A549 (cell line): ENCODE results near the gene TRAK1. TPM values are rescaled to one million over a fixed set of nuclear protein-coding genes. Genes with fewer than 3 reads are reported as not detected.

Experiments used
- ATAC-seq, 2 experiments: fragments of 200-7000 bp in 1 of 2; fragments of >200 bp in 1 of 2; cut with Nextera tagmentation in 1 of 2; cut with Tn5 transposase in 1 of 2; 3 replicates each; pipeline versions ENCODE4 v1.8.0 to v1.9.1; 2018 to 2020; ENCODE audit warnings: mild to moderate bottlenecking in 1 of 2, moderate library complexity in 1 of 2
- CTCF ChIA-PET: fragments of 300-600 bp; sonication (Branson Sonifier 250); formaldehyde crosslinking; extraction: SDS; loops from one replicate; lab custom pipeline; 2021; ENCODE audit warnings: antibody characterized with exemption, inconsistent platforms; lab: Yijun Ruan, JAX
- POLR2A ChIA-PET: fragments of 350-600 bp; formaldehyde crosslinking; extraction: SDS; loops from one replicate; lab custom pipeline; 2021; ENCODE audit warnings: antibody characterized with exemption, inconsistent platforms; lab: Yijun Ruan, JAX
- DNase-seq, 2 experiments: peaks; one replicate each; pipeline versions ENCODE4 v3.0.0 to v3.0.0-alpha.2; 2011 to 2016; ENCODE audit warnings: low read depth in 1 of 2, low spot score in 1 of 2
- FAIRE-seq: peaks from 2 replicates; lab custom pipeline; 2011; peaks lifted over from hg19 to GRCh38; lab: Jason Lieb, UNC
- H3K27ac ChIP-seq, 2 experiments: fragments of >200 bp; sonication (Bioruptor Twin); formaldehyde crosslinking; 3 replicates each; pipeline ENCODE4 v1.5.1; 2016 to 2017
- H3K4me1 ChIP-seq: fragments of >200 bp; sonication (Bioruptor Twin); formaldehyde crosslinking; 3 replicates; pipeline ENCODE4 v1.6.1; 2016
- H3K4me2 ChIP-seq: fragments of >200 bp; sonication (Bioruptor Twin); formaldehyde crosslinking; 3 replicates; pipeline ENCODE4 v1.6.1; 2016
- H3K4me3 ChIP-seq: fragments of >200 bp; sonication (Bioruptor Twin); formaldehyde crosslinking; 3 replicates; pipeline ENCODE4 v1.5.1; 2016
- H3K9me3 ChIP-seq: fragments of >200 bp; sonication (Bioruptor Twin); formaldehyde crosslinking; 3 replicates; pipeline ENCODE4 v1.6.1; 2016
- BHLHE40 ChIP-seq: IDR thresholded peaks from 2 replicates; pipeline ENCODE4 v1.6.1; 2012; ENCODE audit warnings: low read depth, low read length, inconsistent platforms
- CBX2 ChIP-seq: fragments of 200-600 bp; sonication (generic); IDR thresholded peaks from 2 replicates; pipeline ENCODE4 v1.6.1; 2016; ENCODE audit warnings: low read depth, mild to moderate bottlenecking, borderline replicate concordance
- CTCF ChIP-seq: fragments of >200 bp; sonication (Bioruptor Twin); formaldehyde crosslinking; IDR thresholded peaks from 3 replicates; pipeline ENCODE4 v1.5.1; 2016
- E2F6 ChIP-seq: IDR thresholded peaks from 2 replicates; pipeline ENCODE4 v1.6.1; 2012; ENCODE audit warnings: low read depth, borderline replicate concordance
- ESRRA ChIP-seq: fragments of 150-350 bp; IDR thresholded peaks from 2 replicates; pipeline ENCODE4 v1.6.1; 2014; ENCODE audit warnings: mild to moderate bottlenecking, low read length, borderline replicate concordance
- FOSL2 ChIP-seq, 2 experiments: fragments of 450-650 bp in 1 of 2; fragments of >200 bp in 1 of 2; sonication (Bioruptor Twin) in 1 of 2; formaldehyde crosslinking; IDR thresholded peaks; 2 replicates each; pipeline versions ENCODE4 v1.5.0 to v1.6.1; 2016 to 2020; ENCODE audit warnings: mild to moderate bottlenecking in 1 of 2, moderate library complexity in 1 of 2
- HOXA7 ChIP-seq: fragments of 250-450 bp; sonication (Bioruptor Pico); IDR thresholded peaks from 2 replicates; pipeline ENCODE4 v1.5.0; 2020; ENCODE audit warnings: mild to moderate bottlenecking, moderate library complexity
- HOXB13 ChIP-seq: fragments of 250-450 bp; sonication (Bioruptor Pico); IDR thresholded peaks from 2 replicates; pipeline ENCODE4 v1.5.0; 2020; ENCODE audit warnings: low read depth, mild to moderate bottlenecking, moderate library complexity
- JUN ChIP-seq, 2 experiments: fragments of >200 bp; sonication (Bioruptor Twin); formaldehyde crosslinking; IDR thresholded peaks; 2 replicates in 1 of 2; 3 replicates in 1 of 2; pipeline ENCODE4 v1.6.1; 2016 to 2017
- JUNB ChIP-seq: fragments of >200 bp; sonication (Bioruptor Twin); formaldehyde crosslinking; IDR thresholded peaks from 2 replicates; pipeline ENCODE4 v1.6.1; 2016
- MAFK ChIP-seq: fragments of 450-650 bp; IDR thresholded peaks from 2 replicates; pipeline ENCODE4 v1.6.1; 2014; ENCODE audit not compliant: partially characterized antibody
- MAZ ChIP-seq: fragments of 150-350 bp; IDR thresholded peaks from 2 replicates; pipeline ENCODE4 v1.6.1; 2014; ENCODE audit warnings: antibody characterized with exemption, low read depth, low read length, borderline replicate concordance
- MYC ChIP-seq: IDR thresholded peaks from 2 replicates; pipeline ENCODE4 v1.6.1; 2012; ENCODE audit warnings: mild to moderate bottlenecking, inconsistent platforms, low read length, improper control_type of control experiment, borderline replicate concordance
- RAD21 ChIP-seq, 2 experiments: fragments of >200 bp in 1 of 2; sonication (Bioruptor Twin) in 1 of 2; formaldehyde crosslinking in 1 of 2; IDR thresholded peaks in 1 of 2; conservative IDR thresholded peaks in 1 of 2; 2 replicates in 1 of 2; 3 replicates in 1 of 2; pipeline ENCODE4 v1.6.1; 2012 to 2018; ENCODE audit warnings: inconsistent platforms in 1 of 2
- RFX5 ChIP-seq: fragments of 450-650 bp; IDR thresholded peaks from 2 replicates; pipeline ENCODE4 v1.7.1; 2014; ENCODE audit warnings: antibody characterized with exemption, mild to moderate bottlenecking, moderate library complexity
- RNF2 ChIP-seq: fragments of 200-600 bp; sonication (generic); IDR thresholded peaks from 2 replicates; pipeline ENCODE4 v1.6.1; 2016; ENCODE audit warnings: low read depth, mild to moderate bottlenecking, antibody characterized with exemption, moderate library complexity, borderline replicate concordance
- SMC3 ChIP-seq: fragments of >200 bp; sonication (Bioruptor Twin); formaldehyde crosslinking; IDR thresholded peaks from 3 replicates; pipeline ENCODE4 v1.6.1; 2018; ENCODE audit warnings: inconsistent platforms
- SREBF2 ChIP-seq: fragments of 450-650 bp; IDR thresholded peaks from 2 replicates; pipeline ENCODE4 v1.6.1; 2014; ENCODE audit warnings: mild to moderate bottlenecking, moderate library complexity
- TFCP2L1 ChIP-seq: fragments of 250-450 bp; sonication (Bioruptor Pico); IDR thresholded peaks from 2 replicates; pipeline ENCODE4 v1.5.0; 2021; ENCODE audit warnings: mild to moderate bottlenecking
- ZSCAN20 ChIP-seq: fragments of 250-450 bp; sonication (Bioruptor Pico); IDR thresholded peaks from 2 replicates; pipeline ENCODE4 v1.8.0; 2022; ENCODE audit warnings: mild to moderate bottlenecking, moderate library complexity
- WGBS: methylation state at CpG from one replicate; pipeline ENCODE4 v1.1.6; 2017; ENCODE audit errors: missing lambda C conversion rate; 5-methylcytosine and 5-hydroxymethylcytosine counted together
- polyA plus RNA-seq, 4 experiments: library from polyadenylated mRNA; depleted of rRNA in 3 of 4; stranded (reverse); fragments of >200 nt; fragmentation: RNase III in 1 of 4; extraction: RNeasy Plus Mini Kit Qiagen cat#74134 plus additional on column Dnase treatment in 1 of 4; gene quantifications; 2 replicates in 3 of 4; 3 replicates in 1 of 4; pipeline ENCODE4 v1.2.3, GENCODE V29; 2011 to 2017
- TF ChIP-seq, protein P1 (sequence below): fragments of 450-650 bp; IDR thresholded peaks from 2 replicates; pipeline ENCODE4 v1.6.1; 2014; ENCODE audit warnings: antibody characterized with exemption

The TRAK1 gene
- polyA plus RNA-seq, 2 of the 4 experiments (the other 2 are of a cell fraction) = 12.2 to 22.3 TPM

DNA sequence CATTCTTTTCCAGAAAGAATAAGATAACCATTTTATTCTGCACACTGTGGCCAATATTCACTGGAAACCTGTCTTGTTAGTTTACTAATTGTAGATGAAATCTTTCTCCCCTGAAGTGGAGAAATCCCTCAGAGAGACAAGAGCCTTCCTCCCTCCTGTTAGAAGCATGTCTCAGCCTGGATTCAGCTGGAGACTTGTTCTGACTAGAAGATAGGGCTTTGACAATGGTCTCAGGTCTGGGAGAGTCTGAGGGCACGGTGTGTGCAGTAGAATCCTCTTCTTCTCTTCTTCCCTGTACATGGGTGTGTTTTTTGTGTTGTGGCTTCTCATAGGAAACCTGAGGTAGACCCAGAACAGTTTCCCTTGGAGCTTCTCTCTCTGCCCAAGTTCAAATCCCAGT, 154.9 kb downstream of the TRAK1 start (continued):
- no peak for TF ChIP-seq HOXB13 (CRISPR knock-in tag)
- TF ChIP-seq HOXA7 (CRISPR knock-in tag) = no peak
- TF ChIP-seq ESRRA = no peak
- TF ChIP-seq SREBF2 = no peak

DNA sequence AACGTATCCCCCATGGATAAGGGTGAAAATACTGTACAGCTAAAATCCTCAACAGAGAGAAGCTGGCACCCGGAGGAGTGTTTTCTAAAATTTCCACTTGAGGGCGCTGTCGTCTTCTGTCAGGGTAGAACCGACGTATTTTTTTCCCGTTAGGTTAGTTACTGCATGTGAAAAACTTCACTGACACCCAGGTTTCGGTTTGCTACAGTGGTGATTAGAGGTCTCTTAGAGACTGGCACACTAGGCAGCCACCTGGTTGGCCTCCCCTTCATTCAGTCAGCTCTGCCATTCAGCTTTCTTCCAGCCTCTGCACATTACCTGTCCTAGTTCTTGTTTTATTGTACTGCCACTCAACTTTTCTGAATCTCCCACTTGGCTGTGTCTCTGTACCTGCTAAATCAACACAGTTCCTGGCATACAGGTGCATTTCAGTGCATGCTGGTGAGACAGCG, 156.4 kb downstream of the TRAK1 start:
- no peak for TF ChIP-seq JUNB
- no peak for TF ChIP-seq CBX2
- TF ChIP-seq SMC3 = peak; percentile 60
- peak; percentile 65 to 69 for TF ChIP-seq RAD21 (conservative IDR thresholded peaks at IDR 0.05 in 1 of 2, IDR thresholded peaks at IDR 0.05 in 1 of 2)
- peak; percentile 64 for TF ChIP-seq CTCF
- no peak for TF ChIP-seq RFX5
- TF ChIP-seq MYC = no peak
- Histone ChIP-seq H3K9me3 (no peaks in the 10 kb centered on the region), H3K4me1 (no peaks in the 10 kb centered on the region), H3K4me2 (peak overlapping the region; percentile 32; the same call in 1 of the 3 replicates), H3K27ac (no peak overlapping the region), H3K4me3 (no peak overlapping the region)
- ChIA-PET CTCF (interaction anchor here (0.6 to 7.0 kb wide), 43 partner anchors 9 to 584 kb away, joined by 3 to 63 read pairs (median 3); partner anchors contain the start of gene VIPR1), POLR2A (no interaction called here)
- peak; percentile 18 to 25 for DNase-seq
- 9% methylated on average over 9 of the region's 9 CpGs for WGBS
- FAIRE-seq = no peak
- peak; percentile 59 to 76; a peak in 5 of 6 replicates for ATAC-seq

GRCh38 chr3:42250761-42251160, 159.6 kb downstream of the TRAK1 start:
- 56% methylated on average over 1 of the region's 1 CpG for WGBS
- FAIRE-seq (no peak), ATAC-seq (no peak), DNase-seq (no peak)
- Histone ChIP-seq H3K4me1 (peaks cover 8% of the 10 kb centered on the region), H3K27ac (no peak overlapping the region), H3K9me3 (no peaks in the 10 kb centered on the region), H3K4me3 (no peak overlapping the region), H3K4me2 (no peak overlapping the region)
- POLR2A ChIA-PET = no interaction called here
- CTCF ChIA-PET = interaction anchor here (1.0 to 7.0 kb wide), 2 partner anchors 192 to 287 kb away, joined by 3 to 63 read pairs; no protein-coding TSS in a partner anchor
- TF ChIP-seq BHLHE40 = no peak
- TF ChIP-seq MAFK = no peak
- no peak for TF ChIP-seq MAZ
- TF ChIP-seq FOSL2 (IDR thresholded peaks at IDR 0.05) = no peak
- TF ChIP-seq FOSL2 (CRISPR knock-in tag; IDR thresholded peaks at IDR 0.05) = no peak
- TF ChIP-seq JUN (IDR thresholded peaks at IDR 0.05) = no peak
- TF ChIP-seq TFCP2L1 = no peak
- no peak for TF ChIP-seq ZSCAN20 (CRISPR knock-in tag)
- no peak for TF ChIP-seq RFX5

GRCh38 chr3:42254566-42254965, 163.4 kb downstream of the TRAK1 start:
- H3K4me2 ChIP-seq = no peak overlapping the region
- no peaks in the 10 kb centered on the region for H3K9me3 ChIP-seq
- ChIA-PET CTCF (interaction anchor here (1.4 kb wide), 1 partner anchor 180 kb away, joined by 3 read pairs; no protein-coding TSS in a partner anchor), POLR2A (no interaction called here)
- peaks cover 18% of the 10 kb centered on the region for H3K4me1 ChIP-seq
- WGBS = 90% methylated on average over 3 of the region's 3 CpGs
- DNase-seq (no peak), FAIRE-seq (no peak), ATAC-seq (no peak)
- no peak overlapping the region for H3K4me3 ChIP-seq
- H3K27ac ChIP-seq = peak overlapping the region in 1 of 2 experiments; percentile 28; a peak in 2 of 6 replicates
- TF ChIP-seq, protein P1, sequence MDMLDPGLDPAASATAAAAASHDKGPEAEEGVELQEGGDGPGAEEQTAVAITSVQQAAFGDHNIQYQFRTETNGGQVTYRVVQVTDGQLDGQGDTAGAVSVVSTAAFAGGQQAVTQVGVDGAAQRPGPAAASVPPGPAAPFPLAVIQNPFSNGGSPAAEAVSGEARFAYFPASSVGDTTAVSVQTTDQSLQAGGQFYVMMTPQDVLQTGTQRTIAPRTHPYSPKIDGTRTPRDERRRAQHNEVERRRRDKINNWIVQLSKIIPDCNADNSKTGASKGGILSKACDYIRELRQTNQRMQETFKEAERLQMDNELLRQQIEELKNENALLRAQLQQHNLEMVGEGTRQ = no peak
- TF ChIP-seq E2F6 (no peak), FOSL2 (IDR thresholded peaks at IDR 0.05) (no peak), FOSL2 (CRISPR knock-in tag; IDR thresholded peaks at IDR 0.05) (no peak), RNF2 (no peak)
